Activated B cell treated with CpG ODN at 0.5 μM for 24 hours (primary cell): ENCODE results near the gene SH3RF3. TPM values are rescaled to one million over a fixed set of nuclear protein-coding genes. Genes with fewer than 3 reads are reported as not detected.

Experiments
- ATAC-seq: fragments of 200-7000 bp; cut with Tn5 transposase; one replicate; pipeline ENCODE4 v1.10.0; 2021; ENCODE audit warnings: low read depth, mild to moderate bottlenecking, moderate library complexity
- CTCF ChIA-PET: fragments of 350-600 bp; sonication (Branson Sonifier 250); formaldehyde crosslinking; loops from one replicate; lab custom pipeline; 2021; ENCODE audit warnings: antibody characterized with exemption; lab: Charles Lee
- POLR2A ChIA-PET: fragments of 350-600 bp; sonication (Branson Sonifier 250); formaldehyde crosslinking; loops from one replicate; lab custom pipeline; 2021; ENCODE audit warnings: antibody characterized with exemption; lab: Charles Lee
- DNase-seq: peaks from one replicate; pipeline ENCODE4 v3.0.0; 2022
- H3K27ac Mint-ChIP-seq: one replicate; pipeline ENCODE4 v1.8.0; 2020; ENCODE audit warnings: mixed read lengths
- H3K27me3 Mint-ChIP-seq: one replicate; pipeline ENCODE4 v1.8.0; 2021; ENCODE audit warnings: mixed read lengths
- H3K36me3 Mint-ChIP-seq: one replicate; pipeline ENCODE4 v1.8.0; 2021; ENCODE audit warnings: low read depth, mixed read lengths
- H3K4me1 Mint-ChIP-seq: one replicate; pipeline ENCODE4 v1.8.0; 2021; ENCODE audit warnings: mixed read lengths
- H3K4me3 Mint-ChIP-seq: one replicate; pipeline ENCODE4 v1.8.0; 2020; ENCODE audit warnings: mild to moderate bottlenecking, mixed read lengths
- H3K9me3 Mint-ChIP-seq: one replicate; pipeline ENCODE4 v1.8.0; 2020; ENCODE audit warnings: mixed read lengths
- CTCF ChIP-seq: fragments of 200-600 bp; IDR thresholded peaks from one replicate; pipeline ENCODE4 v1.8.0; 2022; ENCODE audit warnings: antibody characterized with exemption, mild to moderate bottlenecking
- intact Hi-C: fragments of 100-400 bp; cut with micrococcal nuclease; formaldehyde crosslinking; loops from one replicate; pipeline ENCODE4 v1.15.1; 2024
- total RNA-seq: library from RNA; stranded (reverse); gene quantifications from 2 replicates; pipeline ENCODE4 v1.2.3, GENCODE V29; 2022

The SH3RF3 gene
- total RNA-seq, 1 donor from 2014 or later: 0.09 TPM

DNA sequence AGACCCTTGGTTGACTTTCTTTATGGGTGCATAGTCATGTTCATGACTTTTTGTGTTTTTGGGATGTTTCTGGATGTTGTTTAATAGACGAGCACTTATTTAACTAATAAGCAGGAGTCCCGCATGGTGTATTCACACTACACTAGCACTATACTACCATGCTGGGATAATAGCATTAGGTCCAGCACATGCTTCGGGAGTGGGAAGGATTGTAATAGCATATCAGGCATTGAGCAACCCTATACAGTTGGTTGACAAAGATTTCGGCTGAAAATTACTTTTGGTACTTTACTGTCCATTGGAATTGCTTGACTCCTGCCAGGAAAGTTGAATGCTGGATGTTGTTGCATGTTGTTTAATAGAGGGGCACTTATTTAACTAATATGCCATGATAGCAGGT, 2.8 kb downstream of the SH3RF3 start:
- TF ChIP-seq CTCF: no peak
- CTCF ChIA-PET: interaction anchor here (1.9 kb wide), 1 partner anchor 378 kb away, joined by 8 read pairs; no protein-coding TSS in a partner anchor
- ATAC-seq (no peak), DNase-seq (no peak)
- peaks cover 14% of the 10 kb centered on the region for H3K27me3 Mint-ChIP-seq
- POLR2A ChIA-PET: no interaction called here
- no peaks in the 10 kb centered on the region for H3K9me3 Mint-ChIP-seq
- peaks cover 29% of the 10 kb centered on the region for H3K4me1 Mint-ChIP-seq
- no peak overlapping the region for H3K27ac Mint-ChIP-seq
- intact Hi-C loops: loop anchor here (10.0 kb wide), 1 partner anchor 123 kb away; no protein-coding TSS in a partner anchor
- no peaks in the 10 kb centered on the region for H3K36me3 Mint-ChIP-seq
- no peak overlapping the region for H3K4me3 Mint-ChIP-seq

DNA sequence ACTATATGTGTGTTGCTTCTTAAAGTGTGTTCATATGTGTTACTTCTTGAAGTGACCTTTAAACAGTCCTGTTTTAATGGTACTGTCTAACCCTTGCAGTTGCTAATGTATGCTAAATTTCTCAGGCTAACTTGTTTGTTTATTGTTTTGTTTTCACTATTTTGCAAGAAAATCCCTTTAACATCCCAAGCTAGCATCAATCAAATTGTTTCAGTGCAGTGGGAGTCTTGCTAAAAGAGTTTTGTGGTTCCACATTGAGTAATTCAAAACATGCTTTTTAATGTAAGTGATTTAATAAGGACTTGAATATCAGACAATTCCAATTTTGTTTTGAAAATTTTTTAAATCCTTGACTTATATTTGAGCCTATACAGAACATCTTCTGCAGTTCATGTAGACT, 3.6 kb downstream of the SH3RF3 start:
- Mint-ChIP-seq H3K9me3 (no peaks in the 10 kb centered on the region), H3K36me3 (no peaks in the 10 kb centered on the region), H3K27me3 (peaks cover 10% of the 10 kb centered on the region), H3K27ac (no peak overlapping the region), H3K4me1 (peaks cover 28% of the 10 kb centered on the region), H3K4me3 (no peak overlapping the region)
- ChIA-PET POLR2A (no interaction called here), CTCF (interaction anchor here (1.9 kb wide), 1 partner anchor 378 kb away, joined by 8 read pairs; no protein-coding TSS in a partner anchor)
- ATAC-seq: no peak
- intact Hi-C loops: loop anchor here (10.0 kb wide), 1 partner anchor 122 kb away; no protein-coding TSS in a partner anchor
- TF ChIP-seq CTCF: no peak
- no peak for DNase-seq

GRCh38 chr2:109133746-109134145, 4.7 kb downstream of the SH3RF3 start:
- ATAC-seq (no peak), DNase-seq (no peak)
- intact Hi-C loops: loop anchor here (10.0 kb wide), 1 partner anchor 121 kb away; no protein-coding TSS in a partner anchor
- POLR2A ChIA-PET: no interaction called here
- H3K36me3 Mint-ChIP-seq: no peaks in the 10 kb centered on the region
- CTCF ChIA-PET: interaction anchor here (1.9 kb wide), 1 partner anchor 376 kb away, joined by 6 read pairs; no protein-coding TSS in a partner anchor
- H3K27me3 Mint-ChIP-seq: peaks cover 8% of the 10 kb centered on the region
- no peak overlapping the region for H3K4me3 Mint-ChIP-seq
- H3K4me1 Mint-ChIP-seq: peaks cover 24% of the 10 kb centered on the region
- H3K9me3 Mint-ChIP-seq: no peaks in the 10 kb centered on the region
- TF ChIP-seq CTCF: no peak
- H3K27ac Mint-ChIP-seq: no peak overlapping the region

GRCh38 chr2:109134741-109135358, 5.8 kb downstream of the SH3RF3 start:
- DNase-seq: no peak
- Mint-ChIP-seq H3K27ac (no peak overlapping the region), H3K27me3 (peaks cover 8% of the 10 kb centered on the region), H3K4me1 (peaks cover 23% of the 10 kb centered on the region), H3K36me3 (no peaks in the 10 kb centered on the region), H3K9me3 (no peaks in the 10 kb centered on the region), H3K4me3 (no peak overlapping the region)
- peak; percentile 40 for ATAC-seq
- ChIA-PET POLR2A (no interaction called here), CTCF (interaction anchor here (1.9 kb wide), 1 partner anchor 375 kb away, joined by 6 read pairs; no protein-coding TSS in a partner anchor)
- TF ChIP-seq CTCF: no peak
- intact Hi-C loops: loop anchor here (10.0 kb wide), 1 partner anchor 120 kb away; no protein-coding TSS in a partner anchor

DNA sequence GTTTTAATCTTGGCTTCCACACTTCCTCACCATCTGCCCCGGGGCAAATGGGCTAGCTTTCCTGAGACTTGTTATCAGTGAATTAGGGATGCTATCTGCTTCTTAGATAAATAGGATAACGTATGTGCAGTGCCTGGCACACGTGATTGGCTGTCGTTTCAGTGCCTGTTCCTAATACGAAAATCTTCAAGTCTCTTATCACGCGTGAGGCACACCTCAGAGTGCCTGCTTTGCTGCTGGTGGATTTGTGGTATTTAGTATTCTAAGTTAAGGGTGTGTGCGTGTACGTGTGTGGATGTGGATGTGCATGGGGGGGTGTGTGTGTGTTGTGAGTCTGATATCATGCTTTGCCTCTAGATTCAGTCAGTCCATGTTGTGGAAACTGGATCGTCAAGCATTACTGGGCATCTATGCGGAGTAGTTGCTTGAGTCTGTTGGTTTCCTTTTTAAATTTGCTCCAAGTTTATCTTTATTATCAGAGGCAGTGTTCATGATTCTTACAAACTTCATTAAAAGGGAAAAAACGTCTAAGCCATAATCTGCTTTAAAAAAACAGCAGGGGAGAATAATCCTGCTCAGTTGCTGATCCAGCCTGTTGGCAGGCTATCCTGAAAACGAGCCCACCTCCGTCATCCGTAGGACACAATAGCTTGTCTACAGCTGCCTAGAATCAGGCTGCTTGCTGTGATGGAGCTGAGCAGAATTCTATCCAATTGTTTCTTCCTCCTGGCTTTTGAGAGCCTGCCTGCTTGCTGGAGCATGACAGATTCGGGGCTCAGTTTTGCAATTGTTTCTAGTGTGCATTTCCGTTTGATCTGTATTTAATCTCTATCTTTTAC, 6.6 kb downstream of the SH3RF3 start:
- Mint-ChIP-seq H3K4me1 (peaks cover 18% of the 10 kb centered on the region), H3K27me3 (peaks cover 1% of the 10 kb centered on the region), H3K4me3 (no peak overlapping the region), H3K36me3 (no peaks in the 10 kb centered on the region), H3K9me3 (no peaks in the 10 kb centered on the region), H3K27ac (no peak overlapping the region)
- ChIA-PET POLR2A (no interaction called here), CTCF (no interaction called here)
- TF ChIP-seq CTCF: no peak
- DNase-seq (no peak), ATAC-seq (no peak)
- intact Hi-C loops: loop anchor here (10.0 kb wide), 1 partner anchor 119 kb away; no protein-coding TSS in a partner anchor
